IMR-90 (cell line): Measurements from ENCODE around the gene TTC7B. TPM values are rescaled to one million over a fixed set of nuclear protein-coding genes. Genes with fewer than 3 reads are reported as not detected.

Experiments used
- ATAC-seq: fragments of 200-7000 bp; cut with Tn5 transposase; 2 replicates; pipeline ENCODE4 v1.9.1; 2020; ENCODE audit warnings: low read depth, mild to moderate bottlenecking, moderate library complexity
- BruUV-seq: library from RNA; stranded (reverse); fragments of 400-500 nt; replicated peaks from 2 replicates; lab custom pipeline; 2021; lab: Mats Ljungman, UMichigan
- CTCF ChIA-PET: fragments of 300-600 bp; formaldehyde crosslinking; extraction: SDS; loops from one replicate; lab custom pipeline; 2021; ENCODE audit warnings: antibody characterized with exemption; lab: Yijun Ruan, JAX
- POLR2A ChIA-PET: fragments of 300-600 bp; sonication (Branson Sonifier 250); formaldehyde crosslinking; loops from one replicate; lab custom pipeline; 2022; ENCODE audit warnings: antibody characterized with exemption; ENCODE audit not compliant: unreplicated experiment; lab: Charles Lee
- DNase-seq: peaks from one replicate; pipeline ENCODE4 v3.0.0; 2013
- H2AFZ ChIP-seq: replicated peaks from 2 replicates; pipeline ENCODE3; 2013; ENCODE audit warnings: low read length, mild to moderate bottlenecking; ENCODE audit not compliant: poor library complexity
- H2AK5ac ChIP-seq: 2 replicates; pipeline ENCODE4 v1.6.1; 2013; ENCODE audit warnings: low read depth, low read length, inconsistent platforms
- H2AK9ac ChIP-seq: replicated peaks from 2 replicates; pipeline ENCODE3; 2013; ENCODE audit warnings: mild to moderate bottlenecking, low read depth, low read length, moderate library complexity; ENCODE audit not compliant: poor library complexity
- H2BK120ac ChIP-seq: 2 replicates; pipeline ENCODE4 v1.6.1; 2013; ENCODE audit warnings: low read depth, low read length, inconsistent platforms
- H2BK15ac ChIP-seq: 3 replicates; pipeline ENCODE4 v1.6.1; 2013; ENCODE audit warnings: low read depth, low read length, inconsistent platforms
- H2BK20ac ChIP-seq: 2 replicates; pipeline ENCODE4 v1.6.1; 2013; ENCODE audit warnings: low read depth, mild to moderate bottlenecking, inconsistent platforms, low read length, moderate library complexity
- H2BK5ac ChIP-seq: 2 replicates; pipeline ENCODE4 v1.6.1; 2013; ENCODE audit warnings: mild to moderate bottlenecking, low read depth, low read length, inconsistent platforms; ENCODE audit not compliant: poor library complexity, severe bottlenecking
- H3K14ac ChIP-seq: replicated peaks from 2 replicates; pipeline ENCODE4 v1.6.1; 2013; ENCODE audit warnings: low read depth, low read length, inconsistent platforms
- H3K18ac ChIP-seq: 2 replicates; pipeline ENCODE4 v1.6.1; 2013; ENCODE audit warnings: low read depth, low read length, control low read depth
- H3K23ac ChIP-seq: 2 replicates; pipeline ENCODE4 v1.6.1; 2013; ENCODE audit warnings: low read depth, low read length, inconsistent platforms
- H3K27ac ChIP-seq: 2 replicates; pipeline ENCODE4 v1.5.1; 2013; ENCODE audit warnings: mild to moderate bottlenecking, control low read depth, low read length; ENCODE audit not compliant: insufficient read depth
- H3K27me3 ChIP-seq: 2 replicates; pipeline ENCODE4 v1.6.1; 2013; ENCODE audit warnings: low read length; ENCODE audit not compliant: control insufficient read depth, insufficient read depth
- H3K36me3 ChIP-seq: 2 replicates; pipeline ENCODE4 v1.6.1; 2013; ENCODE audit warnings: low read length, mixed read lengths; ENCODE audit not compliant: control insufficient read depth, insufficient read depth
- H3K4ac ChIP-seq: 2 replicates; pipeline ENCODE4 v1.6.1; 2013; ENCODE audit warnings: low read depth, low read length, inconsistent platforms
- H3K4me1 ChIP-seq: 2 replicates; pipeline ENCODE4 v1.6.1; 2013; ENCODE audit warnings: low read length, mixed read lengths; ENCODE audit not compliant: control insufficient read depth, insufficient read depth
- H3K4me2 ChIP-seq: 2 replicates; pipeline ENCODE4 v1.6.1; 2013; ENCODE audit warnings: low read depth, mild to moderate bottlenecking, control low read depth, low read length, moderate library complexity
- H3K4me3 ChIP-seq: 2 replicates; pipeline ENCODE4 v1.5.1; 2013; ENCODE audit warnings: low read depth, mild to moderate bottlenecking, control low read depth, low read length, moderate library complexity; ENCODE audit not compliant: insufficient read depth
- H3K56ac ChIP-seq: 2 replicates; pipeline ENCODE4 v1.6.1; 2013; ENCODE audit warnings: low read length, inconsistent platforms; ENCODE audit not compliant: insufficient read depth; ENCODE audit errors: extremely low read depth
- H3K79me1 ChIP-seq, 2 experiments: 2 replicates each; pipeline ENCODE4 v1.6.1; 2013; ENCODE audit warnings: low read length in 2 of 2, inconsistent platforms in 1 of 2, low read depth in 1 of 2
- H3K9ac ChIP-seq: 2 replicates; pipeline ENCODE4 v1.6.1; 2013; ENCODE audit warnings: low read depth, low read length, control low read depth
- H3K9me1 ChIP-seq: 2 replicates; pipeline ENCODE4 v1.6.1; 2013; ENCODE audit warnings: low read length, inconsistent platforms; ENCODE audit not compliant: insufficient read depth
- H3K9me3 ChIP-seq: 2 replicates; pipeline ENCODE4 v1.6.1; 2013; ENCODE audit warnings: low read length; ENCODE audit not compliant: control insufficient read depth, insufficient read depth
- H4K20me1 ChIP-seq: 2 replicates; pipeline ENCODE4 v1.6.1; 2013; ENCODE audit warnings: low read length, inconsistent platforms; ENCODE audit not compliant: insufficient read depth
- H4K5ac ChIP-seq: 2 replicates; pipeline ENCODE4 v1.6.1; 2013; ENCODE audit warnings: mild to moderate bottlenecking, low read depth, low read length, control low read depth
- H4K8ac ChIP-seq, 2 experiments: 2 replicates each; pipeline ENCODE4 v1.6.1; 2013; ENCODE audit warnings: low read depth in 2 of 2, low read length in 2 of 2, control low read depth in 1 of 2, inconsistent platforms in 1 of 2
- H4K91ac ChIP-seq: 2 replicates; pipeline ENCODE4 v1.6.1; 2013; ENCODE audit warnings: low read depth, low read length, inconsistent platforms; ENCODE audit not compliant: insufficient read depth
- CEBPB ChIP-seq: IDR thresholded peaks from 2 replicates; pipeline ENCODE4 v1.6.1; 2012; ENCODE audit warnings: low read depth, low read length, improper control_type of control experiment
- CHD1 ChIP-seq: IDR thresholded peaks from 2 replicates; pipeline ENCODE4 v1.6.1; 2012; ENCODE audit warnings: low read depth, low read length, improper control_type of control experiment
- CTCF ChIP-seq: conservative IDR thresholded peaks from 2 replicates; pipeline ENCODE4 v1.5.1; 2012; ENCODE audit warnings: mild to moderate bottlenecking, low read depth, low read length, improper control_type of control experiment
- ELK1 ChIP-seq: fragments of 150-350 bp; IDR thresholded peaks from 2 replicates; pipeline ENCODE4 v1.6.1; 2016; ENCODE audit warnings: low read depth, mild to moderate bottlenecking, low read length, moderate library complexity, borderline replicate concordance
- FOS ChIP-seq: fragments of 150-350 bp; IDR thresholded peaks from 2 replicates; pipeline ENCODE4 v1.6.1; 2016; ENCODE audit warnings: low read depth, low read length
- MAFK ChIP-seq: IDR thresholded peaks from 2 replicates; pipeline ENCODE4 v1.6.1; 2012; ENCODE audit warnings: low read depth, low read length, improper control_type of control experiment
- MXI1 ChIP-seq: IDR thresholded peaks from 2 replicates; pipeline ENCODE4 v1.6.1; 2012; ENCODE audit warnings: low read depth, mild to moderate bottlenecking, low read length, moderate library complexity, borderline replicate concordance
- NFE2L2 ChIP-seq: fragments of 150-350 bp; IDR thresholded peaks from 2 replicates; pipeline ENCODE4 v1.6.1; 2016; ENCODE audit warnings: low read depth, mild to moderate bottlenecking, low read length
- POLR2A ChIP-seq: IDR thresholded peaks from 2 replicates; pipeline ENCODE4 v1.6.1; 2012; ENCODE audit warnings: mild to moderate bottlenecking, low read depth, low read length
- RAD21 ChIP-seq: IDR thresholded peaks from 2 replicates; pipeline ENCODE4 v1.6.1; 2012; ENCODE audit warnings: low read length, improper control_type of control experiment
- RCOR1 ChIP-seq: IDR thresholded peaks from 2 replicates; pipeline ENCODE4 v1.6.1; 2012; ENCODE audit warnings: mild to moderate bottlenecking, low read length, improper control_type of control experiment; ENCODE audit not compliant: insufficient replicate concordance
- RFX5 ChIP-seq: IDR thresholded peaks from 2 replicates; pipeline ENCODE4 v1.8.0; 2012; ENCODE audit warnings: low read depth, mild to moderate bottlenecking, low read length, moderate library complexity
- SMC3 ChIP-seq: fragments of 150-350 bp; IDR thresholded peaks from 2 replicates; pipeline ENCODE4 v1.6.1; 2016; ENCODE audit warnings: low read depth, mild to moderate bottlenecking, antibody characterized with exemption, low read length, moderate library complexity
- USF2 ChIP-seq: fragments of 150-350 bp; IDR thresholded peaks from 2 replicates; pipeline ENCODE4 v1.6.1; 2017; ENCODE audit warnings: mild to moderate bottlenecking, antibody characterized with exemption, low read length, low read depth
- WGBS, 2 experiments: methylation state at CpG; one replicate each; pipeline versions ENCODE4 v1.1.5 to v1.1.7; 2013; ENCODE audit warnings: missing lambda C conversion rate in 2 of 2; ENCODE audit not compliant: insufficient read length in 1 of 2; ENCODE audit errors: extremely low coverage in 2 of 2; 5-methylcytosine and 5-hydroxymethylcytosine counted together
- dilution Hi-C: fragments of 300-500 bp; cut with HindIII; formaldehyde crosslinking; loops from one replicate; pipeline ENCODE4 v1.14.3; 2018; ENCODE audit warnings: low sequenced_read_pairs; ENCODE audit not compliant: unreplicated experiment
- in situ Hi-C: fragments of 300-500 bp; cut with MboI; formaldehyde crosslinking; loops from 3 replicates; pipeline ENCODE4 v1.14.3; 2019; ENCODE audit warnings: low sequenced_read_pairs, inconsistent platforms, mixed read lengths
- intact Hi-C: fragments of 100-400 bp; cut with micrococcal nuclease; formaldehyde crosslinking; loops from 2 replicates; pipeline ENCODE4 v1.10.0; 2022
- polyA plus RNA-seq, 3 experiments: library from polyadenylated mRNA; depleted of rRNA; stranded (reverse); fragments of >200 nt; gene quantifications; 2 replicates each; pipeline ENCODE4 v1.2.3, GENCODE V29; 2012; ENCODE audit warnings: low replicate concordance in 1 of 3
- total RNA-seq: library from RNA; depleted of rRNA; stranded (reverse); fragments of >200 nt; gene quantifications from 2 replicates; pipeline ENCODE4 v1.2.3, GENCODE V29; 2012

TTC7B gene
- total and polyA plus RNA-seq, 2 of the 4 experiments (the other 2 are of a cell fraction), result 18.1 to 35.3 TPM

GRCh38 chr14:90669731-90670130, 146.5 kb downstream of the TTC7B start:
- TF ChIP-seq CTCF, result no peak
- TF ChIP-seq RCOR1, result no peak
- TF ChIP-seq USF2, result no peak
- TF ChIP-seq CEBPB, result no peak
- TF ChIP-seq FOS, result no peak
- TF ChIP-seq RAD21, result no peak
- no peak for TF ChIP-seq POLR2A
- TF ChIP-seq RFX5, result no peak
- no peak for TF ChIP-seq ELK1
- TF ChIP-seq CHD1, result no peak
- TF ChIP-seq MAFK, result no peak
- no peak for TF ChIP-seq NFE2L2
- no peak for TF ChIP-seq SMC3
- no peak for TF ChIP-seq MXI1
- H4K8ac ChIP-seq, result no peak overlapping the region
- in situ Hi-C loops (no loop called here), dilution Hi-C loops (no loop called here), intact Hi-C loops (no loop called here)
- no peak for ATAC-seq
- BruUV-seq, result no TSS peak
- H3K4me1 ChIP-seq, result peaks cover 5% of the 10 kb centered on the region; the same call in 1 of the 2 replicates
- no peak overlapping the region for H3K4me3 ChIP-seq
- H3K9me3 ChIP-seq, result no peaks in the 10 kb centered on the region
- H3K18ac ChIP-seq, result no peak overlapping the region
- no peak overlapping the region for H2BK20ac ChIP-seq
- no peak overlapping the region for H2BK120ac ChIP-seq
- no peak overlapping the region for H3K23ac ChIP-seq
- no peak overlapping the region for H2BK15ac ChIP-seq
- POLR2A ChIA-PET, result no interaction called here
- no peak overlapping the region for H4K5ac ChIP-seq
- no peak overlapping the region for H3K9ac ChIP-seq
- H3K4ac ChIP-seq, result no peak overlapping the region
- CTCF ChIA-PET, result no interaction called here
- H3K14ac ChIP-seq, result no peak overlapping the region
- no peak overlapping the region for H2BK5ac ChIP-seq
- 0 out of 2 replicates have a peak, but pooled peaks cover 2% of the 10 kb centered on the region for H4K20me1 ChIP-seq
- H3K4me2 ChIP-seq, result no peak overlapping the region
- H3K27ac ChIP-seq, result no peak overlapping the region
- no peak overlapping the region for H3K56ac ChIP-seq
- DNase-seq, result no peak
- H2AK9ac ChIP-seq, result no peak overlapping the region
- H2AK5ac ChIP-seq, result no peak overlapping the region
- H3K36me3 ChIP-seq, result peaks cover 7% of the 10 kb centered on the region
- H3K27me3 ChIP-seq, result no peaks in the 10 kb centered on the region
- no peak overlapping the region for H4K91ac ChIP-seq
- no peaks in the 10 kb centered on the region for H3K79me1 ChIP-seq
- peaks cover 4% of the 10 kb centered on the region for H3K9me1 ChIP-seq
- WGBS, 2 experiments, result no CpG with 5 or more reads among the region's 1 CpG
- no peak overlapping the region for H2AFZ ChIP-seq
